ENCODE measurements around the gene OR6S1.

DNA sequence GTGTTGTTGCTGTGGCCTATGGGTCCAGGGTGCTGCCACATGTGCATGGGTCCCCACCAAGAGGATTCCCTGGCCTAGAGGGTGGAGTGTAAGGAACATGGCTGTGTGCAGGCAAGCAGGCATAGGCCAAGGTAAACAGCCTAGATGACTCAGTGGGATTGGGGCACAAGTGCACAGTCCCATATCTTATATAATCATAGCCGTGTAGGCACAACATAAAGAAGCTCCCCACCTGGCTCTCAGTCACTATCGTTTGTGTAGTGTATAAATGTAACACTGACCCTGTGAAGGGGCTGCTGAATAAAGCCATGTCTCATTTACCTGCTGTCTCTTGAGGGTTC, 34.6 kb downstream of the OR6S1 start:
- TF ChIP-seq ZNF70 (CRISPR knock-in tag; IDR thresholded peaks at IDR 0.05) = no peak
- TF ChIP-seq RARB (CRISPR knock-in tag; IDR thresholded peaks at IDR 0.05) = no peak
- no peak for TF ChIP-seq ESRRG (CRISPR knock-in tag; IDR thresholded peaks at IDR 0.05)
- no peak for TF ChIP-seq ARNTL (CRISPR knock-in tag; IDR thresholded peaks at IDR 0.05; ENCODE audit: borderline replicate concordance, low read depth)
- TF ChIP-seq, protein P1, sequence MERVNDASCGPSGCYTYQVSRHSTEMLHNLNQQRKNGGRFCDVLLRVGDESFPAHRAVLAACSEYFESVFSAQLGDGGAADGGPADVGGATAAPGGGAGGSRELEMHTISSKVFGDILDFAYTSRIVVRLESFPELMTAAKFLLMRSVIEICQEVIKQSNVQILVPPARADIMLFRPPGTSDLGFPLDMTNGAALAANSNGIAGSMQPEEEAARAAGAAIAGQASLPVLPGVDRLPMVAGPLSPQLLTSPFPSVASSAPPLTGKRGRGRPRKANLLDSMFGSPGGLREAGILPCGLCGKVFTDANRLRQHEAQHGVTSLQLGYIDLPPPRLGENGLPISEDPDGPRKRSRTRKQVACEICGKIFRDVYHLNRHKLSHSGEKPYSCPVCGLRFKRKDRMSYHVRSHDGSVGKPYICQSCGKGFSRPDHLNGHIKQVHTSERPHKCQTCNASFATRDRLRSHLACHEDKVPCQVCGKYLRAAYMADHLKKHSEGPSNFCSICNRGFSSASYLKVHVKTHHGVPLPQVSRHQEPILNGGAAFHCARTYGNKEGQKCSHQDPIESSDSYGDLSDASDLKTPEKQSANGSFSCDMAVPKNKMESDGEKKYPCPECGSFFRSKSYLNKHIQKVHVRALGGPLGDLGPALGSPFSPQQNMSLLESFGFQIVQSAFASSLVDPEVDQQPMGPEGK (CRISPR knock-in tag; IDR thresholded peaks at IDR 0.05; ENCODE audit: borderline replicate concordance) = no peak
